ENCODE results near the gene MCTP1.

MCTP1 gene

DNA sequence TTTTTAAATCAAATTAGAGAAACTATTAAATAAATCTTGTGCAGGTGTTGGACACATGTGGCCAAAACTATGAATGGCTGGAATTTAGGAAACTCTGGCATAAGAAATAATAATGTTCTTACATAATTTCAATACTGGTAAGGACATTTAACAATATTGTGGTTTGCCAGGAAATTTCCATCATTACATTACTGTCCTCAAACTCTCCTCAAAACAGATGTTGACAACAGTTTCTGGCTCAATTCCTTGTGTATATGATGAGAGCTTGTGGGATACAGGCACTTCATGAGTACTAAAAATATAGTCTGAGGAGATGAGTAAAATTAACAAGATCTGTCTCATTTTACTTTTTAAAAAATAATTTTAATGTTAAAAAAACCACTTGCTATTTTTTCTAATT, 27.9 kb downstream of the MCTP1 start:
- Histone ChIP-seq H3K79me2 (ENCODE audit: insufficient read depth, low read length) (no peaks in the 10 kb centered on the region), H3F3A (ENCODE audit: low read depth) (no peaks in the 10 kb centered on the region)
- no peak for TF ChIP-seq CTCF (conservative IDR thresholded peaks at IDR 0.05; ENCODE audit: low read length)
- no peak for TF ChIP-seq EZH2phosphoT487 (IDR thresholded peaks at IDR 0.05; ENCODE audit: borderline replicate concordance)

GRCh38 chr5:95256446-95256845, 28.4 kb downstream of the MCTP1 start:
- H3K27me3 ChIP-seq (ENCODE audit: insufficient read depth, low read length, poor library complexity, severe bottlenecking) = no peaks in the 10 kb centered on the region
- H3F3A ChIP-seq (ENCODE audit: low read depth) = no peaks in the 10 kb centered on the region
- no peak overlapping the region for H3K9ac ChIP-seq (ENCODE audit: low read depth, low read length, poor library complexity, severe bottlenecking)
- no peak overlapping the region for H3K4me3 ChIP-seq (ENCODE audit: low read length, poor library complexity, severe bottlenecking)
- H3K4me2 ChIP-seq (ENCODE audit: low read depth, low read length, poor library complexity, severe bottlenecking) = no peak overlapping the region
- no peaks in the 10 kb centered on the region for H3K4me1 ChIP-seq (ENCODE audit: insufficient read depth, low read length, poor library complexity, severe bottlenecking)
- no peaks in the 10 kb centered on the region for H3K36me3 ChIP-seq (ENCODE audit: insufficient read depth, low read length)
- H3K79me2 ChIP-seq (ENCODE audit: insufficient read depth, low read length) = no peaks in the 10 kb centered on the region
- no peak overlapping the region for H2AFZ ChIP-seq (ENCODE audit: low read length)
- H3K9me2 ChIP-seq (replicated peaks; ENCODE audit: low read depth, low read length) = no peaks in the 10 kb centered on the region
- TF ChIP-seq CTCF (conservative IDR thresholded peaks at IDR 0.05; ENCODE audit: low read length) (no peak), EZH2phosphoT487 (IDR thresholded peaks at IDR 0.05; ENCODE audit: borderline replicate concordance) (no peak)
- no peaks in the 10 kb centered on the region for H3K9me3 ChIP-seq (ENCODE audit: insufficient read depth, low read depth, low read length)
- H4K20me1 ChIP-seq (ENCODE audit: insufficient read depth, low read length, poor library complexity, severe bottlenecking) = no peaks in the 10 kb centered on the region

More for the DNA sequence above, 27.9 kb downstream of the MCTP1 start:
- H3K27me3 ChIP-seq (ENCODE audit: insufficient read depth, low read length, poor library complexity, severe bottlenecking) = no peaks in the 10 kb centered on the region
- no peak overlapping the region for H3K9ac ChIP-seq (ENCODE audit: low read depth, low read length, poor library complexity, severe bottlenecking)
- H3K4me2 ChIP-seq (ENCODE audit: low read depth, low read length, poor library complexity, severe bottlenecking) = no peak overlapping the region
- H4K20me1 ChIP-seq (ENCODE audit: insufficient read depth, low read length, poor library complexity, severe bottlenecking) = no peaks in the 10 kb centered on the region
- no peaks in the 10 kb centered on the region for H3K4me1 ChIP-seq (ENCODE audit: insufficient read depth, low read length, poor library complexity, severe bottlenecking)
- no peak overlapping the region for H3K4me3 ChIP-seq (ENCODE audit: low read length, poor library complexity, severe bottlenecking)
- H2AFZ ChIP-seq (ENCODE audit: low read length) = no peak overlapping the region
- no peaks in the 10 kb centered on the region for H3K9me3 ChIP-seq (ENCODE audit: insufficient read depth, low read depth, low read length)
- no peaks in the 10 kb centered on the region for H3K9me2 ChIP-seq (replicated peaks; ENCODE audit: low read depth, low read length)
- H3K36me3 ChIP-seq (ENCODE audit: insufficient read depth, low read length) = no peaks in the 10 kb centered on the region

- no peaks in the 10 kb centered on the region for H3K79me2 ChIP-seq (ENCODE audit: insufficient read depth, low read length)
- no peak overlapping the region for H2AFZ ChIP-seq (ENCODE audit: low read length)
- no peak overlapping the region for H3K4me3 ChIP-seq (ENCODE audit: low read length, poor library complexity, severe bottlenecking)
- TF ChIP-seq EZH2phosphoT487 (IDR thresholded peaks at IDR 0.05; ENCODE audit: borderline replicate concordance) (no peak), CTCF (conservative IDR thresholded peaks at IDR 0.05; ENCODE audit: low read length) (no peak)
- H3K9me2 ChIP-seq (replicated peaks; ENCODE audit: low read depth, low read length) = no peaks in the 10 kb centered on the region
- no peaks in the 10 kb centered on the region for H3K27me3 ChIP-seq (ENCODE audit: insufficient read depth, low read length, poor library complexity, severe bottlenecking)
- no peaks in the 10 kb centered on the region for H4K20me1 ChIP-seq (ENCODE audit: insufficient read depth, low read length, poor library complexity, severe bottlenecking)
- no peaks in the 10 kb centered on the region for H3K36me3 ChIP-seq (ENCODE audit: insufficient read depth, low read length)
- H3F3A ChIP-seq (ENCODE audit: low read depth) = no peaks in the 10 kb centered on the region
- no peak overlapping the region for H3K4me2 ChIP-seq (ENCODE audit: low read depth, low read length, poor library complexity, severe bottlenecking)
- no peaks in the 10 kb centered on the region for H3K4me1 ChIP-seq (ENCODE audit: insufficient read depth, low read length, poor library complexity, severe bottlenecking)
- no peaks in the 10 kb centered on the region for H3K9me3 ChIP-seq (ENCODE audit: insufficient read depth, low read depth, low read length)
- no peak overlapping the region for H3K9ac ChIP-seq (ENCODE audit: low read depth, low read length, poor library complexity, severe bottlenecking)
These were observed 32.1 kb downstream of the MCTP1 start for GRCh38 chr5:95252801-95253200.
